Activated CD4-positive, alpha-beta T cell treated with anti-CD3 and anti-CD28 coated beads for 36 hours (primary cell): ENCODE measurements around the gene PPFIA2. TPM values are rescaled to one million over a fixed set of nuclear protein-coding genes. Genes with fewer than 3 reads are reported as not detected.

Experiments used
- ATAC-seq: fragments of 200-7000 bp; cut with Tn5 transposase; one replicate; pipeline ENCODE4 v1.10.0; 2021; ENCODE audit warnings: mild to moderate bottlenecking, moderate library complexity
- CTCF ChIA-PET: fragments of 350-600 bp; sonication (Branson Sonifier 250); formaldehyde crosslinking; loops from one replicate; lab custom pipeline; 2021; ENCODE audit warnings: antibody characterized with exemption; lab: Charles Lee
- POLR2A ChIA-PET: fragments of 350-600 bp; sonication (Branson Sonifier 250); formaldehyde crosslinking; loops from one replicate; lab custom pipeline; 2021; ENCODE audit warnings: antibody characterized with exemption, inconsistent platforms; lab: Charles Lee
- DNase-seq: peaks from one replicate; pipeline ENCODE4 v3.0.0-alpha.2; 2020
- H3K27ac Mint-ChIP-seq: one replicate; pipeline ENCODE4 v1.8.0; 2021; ENCODE audit warnings: mixed read lengths
- H3K27me3 Mint-ChIP-seq: one replicate; pipeline ENCODE4 v1.8.0; 2021; ENCODE audit warnings: mixed read lengths
- H3K36me3 Mint-ChIP-seq: one replicate; pipeline ENCODE4 v1.8.0; 2021; ENCODE audit warnings: low read depth, mixed read lengths
- H3K4me1 Mint-ChIP-seq: one replicate; pipeline ENCODE4 v1.8.0; 2021; ENCODE audit warnings: mixed read lengths
- H3K4me3 Mint-ChIP-seq: one replicate; pipeline ENCODE4 v1.8.0; 2021; ENCODE audit warnings: mild to moderate bottlenecking, moderate library complexity, mixed read lengths
- H3K9me3 Mint-ChIP-seq: one replicate; pipeline ENCODE4 v1.8.0; 2021; ENCODE audit warnings: low read depth, mixed read lengths
- intact Hi-C, 2 experiments: fragments of 100-400 bp; cut with DNase I in 1 of 2; cut with micrococcal nuclease in 1 of 2; formaldehyde crosslinking; loops; one replicate each; pipeline versions ENCODE4 v1.14.2 to v1.15.1; 2022 to 2024; cut with DNase I, micrococcal nuclease
- total RNA-seq, 2 experiments: library from RNA; stranded (reverse); gene quantifications; one replicate each; pipeline ENCODE4 v1.2.3, GENCODE V29; 2021

The PPFIA2 gene
- total RNA-seq, 2 experiments from 2014 or later = not detected

DNA sequence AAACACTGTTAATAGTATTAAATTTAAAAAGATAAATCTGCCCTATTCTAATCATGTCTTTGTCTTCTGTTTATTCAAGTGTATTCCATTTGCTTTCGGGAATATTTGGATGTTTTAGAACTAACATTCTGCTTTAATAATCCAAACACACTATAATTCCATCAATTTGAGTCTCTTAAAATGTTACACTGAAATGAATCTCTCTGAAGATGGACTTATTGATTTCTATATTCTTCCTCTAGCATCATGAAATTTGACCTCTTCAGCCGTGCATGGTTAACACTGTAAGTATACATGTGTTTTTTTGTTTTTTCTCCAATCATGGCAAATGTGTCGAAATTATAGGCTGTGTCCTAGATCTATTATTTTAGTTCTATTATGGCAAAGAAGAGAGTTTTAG is 342.1 kb downstream of the PPFIA2 start:
- Mint-ChIP-seq H3K27me3 (no peaks in the 10 kb centered on the region), H3K27ac (no peak overlapping the region)
- POLR2A ChIA-PET = no interaction called here

DNA sequence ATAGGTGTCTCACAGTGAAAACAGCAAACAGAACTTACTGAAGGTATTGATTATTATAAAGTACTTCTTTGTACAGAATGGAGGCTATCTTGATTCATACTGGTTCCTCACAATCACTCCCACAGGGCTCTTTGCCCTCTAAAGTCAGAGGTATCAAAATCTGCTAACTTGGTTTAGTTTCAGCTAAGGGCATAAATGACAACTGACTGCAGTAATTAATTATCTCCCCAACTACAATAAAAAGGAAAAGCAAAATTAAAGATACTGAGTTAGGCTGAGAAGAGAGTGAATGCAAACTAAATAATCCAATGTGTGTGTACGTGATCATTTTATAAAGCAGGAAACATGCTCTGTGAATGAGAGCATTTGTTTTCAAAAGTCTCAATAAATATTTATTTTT is 342.6 kb downstream of the PPFIA2 start:
- H3K27me3 Mint-ChIP-seq = no peaks in the 10 kb centered on the region
- no peaks in the 10 kb centered on the region for H3K36me3 Mint-ChIP-seq
- DNase-seq (no peak), ATAC-seq (no peak)
- no peak overlapping the region for H3K4me3 Mint-ChIP-seq
- H3K4me1 Mint-ChIP-seq = no peaks in the 10 kb centered on the region
- POLR2A ChIA-PET = no interaction called here
- intact Hi-C loops = no loop called here
- CTCF ChIA-PET = no interaction called here
- no peak overlapping the region for H3K27ac Mint-ChIP-seq
- H3K9me3 Mint-ChIP-seq = no peaks in the 10 kb centered on the region

More for the DNA sequence above, 342.1 kb downstream of the PPFIA2 start:
- CTCF ChIA-PET = no interaction called here
- no peak for ATAC-seq
- Mint-ChIP-seq H3K9me3 (peaks cover under 1% of the 10 kb centered on the region), H3K36me3 (no peaks in the 10 kb centered on the region), H3K4me3 (no peak overlapping the region), H3K4me1 (no peaks in the 10 kb centered on the region)
- DNase-seq = no peak
- intact Hi-C loops = no loop called here

GRCh38 chr12:81414441-81414840 is 344.7 kb downstream of the PPFIA2 start:
- no peaks in the 10 kb centered on the region for H3K36me3 Mint-ChIP-seq
- POLR2A ChIA-PET = no interaction called here
- DNase-seq = no peak
- no peak for ATAC-seq
- no peak overlapping the region for H3K4me3 Mint-ChIP-seq
- CTCF ChIA-PET = no interaction called here
- intact Hi-C loops = no loop called here
- no peaks in the 10 kb centered on the region for H3K27me3 Mint-ChIP-seq
- no peak overlapping the region for H3K27ac Mint-ChIP-seq
- no peaks in the 10 kb centered on the region for H3K4me1 Mint-ChIP-seq
- H3K9me3 Mint-ChIP-seq = peaks cover 2% of the 10 kb centered on the region

GRCh38 chr12:81412940-81413339 is 346.2 kb downstream of the PPFIA2 start:
- ChIA-PET POLR2A (no interaction called here), CTCF (no interaction called here)
- intact Hi-C loops = no loop called here
- Mint-ChIP-seq H3K27me3 (no peaks in the 10 kb centered on the region), H3K4me1 (no peaks in the 10 kb centered on the region), H3K36me3 (no peaks in the 10 kb centered on the region), H3K27ac (no peak overlapping the region), H3K4me3 (no peak overlapping the region), H3K9me3 (peaks cover 2% of the 10 kb centered on the region)
- no peak for ATAC-seq
- no peak for DNase-seq

DNA sequence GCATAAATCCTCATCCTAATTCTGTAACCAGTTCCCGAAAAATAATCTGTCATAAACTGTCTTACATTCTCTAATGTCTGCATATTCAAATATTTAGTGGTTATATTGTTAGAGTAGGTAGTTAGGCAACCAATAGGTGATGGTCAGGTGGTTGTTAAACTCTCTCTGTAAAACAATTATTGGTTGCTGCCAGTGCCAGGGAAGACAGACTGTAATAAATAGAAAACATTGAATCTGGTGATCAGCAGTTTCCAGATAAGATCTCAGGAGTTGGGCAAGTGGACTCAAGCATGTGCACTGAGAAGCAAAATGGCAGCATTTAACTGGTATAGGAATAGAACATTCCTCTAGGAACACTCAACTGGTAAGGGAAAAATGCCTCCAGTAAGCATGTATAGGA is 355.8 kb downstream of the PPFIA2 start:
- ChIA-PET POLR2A (no interaction called here), CTCF (no interaction called here)
- H3K4me3 Mint-ChIP-seq = no peak overlapping the region
- H3K36me3 Mint-ChIP-seq = no peaks in the 10 kb centered on the region
- H3K27ac Mint-ChIP-seq = no peak overlapping the region
- no peaks in the 10 kb centered on the region for H3K4me1 Mint-ChIP-seq
- ATAC-seq = no peak
- DNase-seq = no peak
- no peaks in the 10 kb centered on the region for H3K27me3 Mint-ChIP-seq
- intact Hi-C loops = no loop called here
- H3K9me3 Mint-ChIP-seq = peaks cover 1% of the 10 kb centered on the region

DNA sequence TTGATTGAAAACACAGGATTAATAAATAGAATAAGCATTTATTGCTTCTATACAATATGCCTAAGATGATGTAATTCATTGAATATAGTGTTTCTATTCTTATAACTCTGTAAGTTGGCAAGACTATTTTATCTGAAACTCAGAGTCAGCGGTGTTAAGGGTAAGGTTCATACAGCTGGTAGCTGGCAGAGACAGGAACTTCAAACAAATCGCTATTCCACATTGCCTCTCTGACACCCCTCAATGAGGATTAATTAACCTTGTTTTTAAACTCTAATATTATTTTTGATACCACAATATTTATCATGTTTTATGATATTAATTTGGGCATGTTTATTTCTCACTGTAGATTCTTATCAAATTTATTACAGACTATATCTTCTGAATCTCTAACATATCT is 357.9 kb downstream of the PPFIA2 start:
- intact Hi-C loops = no loop called here
- Mint-ChIP-seq H3K27me3 (no peaks in the 10 kb centered on the region), H3K4me3 (no peak overlapping the region), H3K36me3 (no peaks in the 10 kb centered on the region), H3K27ac (no peak overlapping the region), H3K4me1 (no peaks in the 10 kb centered on the region), H3K9me3 (no peaks in the 10 kb centered on the region)
- ATAC-seq (no peak), DNase-seq (no peak)
- ChIA-PET POLR2A (no interaction called here), CTCF (no interaction called here)

GRCh38 chr12:81400024-81400423 is 359.1 kb downstream of the PPFIA2 start:
- Mint-ChIP-seq H3K9me3 (no peaks in the 10 kb centered on the region), H3K36me3 (no peaks in the 10 kb centered on the region), H3K4me3 (no peak overlapping the region), H3K4me1 (no peaks in the 10 kb centered on the region), H3K27ac (no peak overlapping the region), H3K27me3 (no peaks in the 10 kb centered on the region)
- ChIA-PET CTCF (no interaction called here), POLR2A (no interaction called here)
- ATAC-seq (no peak), DNase-seq (no peak)
- intact Hi-C loops = no loop called here

DNA sequence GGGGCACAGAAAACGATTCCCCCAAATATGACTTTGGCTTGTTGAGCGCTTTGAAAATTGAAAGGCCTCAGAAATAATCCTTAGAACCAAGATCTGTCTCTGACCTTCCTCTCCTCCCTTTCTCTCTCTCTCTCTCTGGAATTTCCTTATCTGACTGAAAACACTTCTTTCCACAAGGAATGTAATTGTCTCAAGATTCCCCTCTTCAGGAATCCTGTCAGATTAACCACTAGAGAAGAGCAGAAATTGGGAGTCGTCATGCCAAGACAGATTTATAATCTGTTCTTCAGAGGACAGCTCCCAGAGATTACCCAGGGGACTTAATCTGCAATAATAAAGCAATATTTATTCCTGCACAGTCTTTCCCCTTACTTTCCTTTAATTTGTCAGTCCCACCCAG is 363.7 kb downstream of the PPFIA2 start:
- no peak for DNase-seq
- ChIA-PET POLR2A (no interaction called here), CTCF (no interaction called here)
- ATAC-seq = no peak
- H3K9me3 Mint-ChIP-seq = no peaks in the 10 kb centered on the region
- no peak overlapping the region for H3K4me3 Mint-ChIP-seq
- no peaks in the 10 kb centered on the region for H3K27me3 Mint-ChIP-seq
- intact Hi-C loops = no loop called here
- H3K27ac Mint-ChIP-seq = no peak overlapping the region
- no peaks in the 10 kb centered on the region for H3K36me3 Mint-ChIP-seq
- H3K4me1 Mint-ChIP-seq = no peaks in the 10 kb centered on the region

DNA sequence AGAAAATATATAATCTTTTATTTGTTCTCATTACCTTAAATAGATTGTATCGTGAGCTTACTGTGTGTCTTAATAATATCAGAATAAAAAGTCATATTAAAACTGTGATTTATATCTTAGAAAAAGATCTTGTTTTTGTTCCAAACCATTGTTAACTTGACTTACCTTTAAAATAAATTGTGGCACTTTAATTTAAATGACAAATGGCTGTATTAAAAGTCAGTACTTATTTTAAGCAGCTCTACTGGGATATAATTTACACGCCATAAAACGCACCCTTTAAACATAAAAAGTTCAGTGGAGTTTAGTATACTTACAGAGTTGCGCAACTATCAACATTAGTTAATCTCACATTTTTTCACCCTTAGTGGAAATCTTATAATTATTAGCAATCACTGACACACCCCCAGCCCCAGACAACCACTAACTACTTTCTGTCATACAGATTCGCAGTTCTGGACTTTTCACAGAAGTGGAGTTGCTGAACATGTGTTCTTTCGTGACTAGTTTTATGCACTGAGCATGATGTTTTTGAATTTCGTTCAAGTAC is 369.5 kb downstream of the PPFIA2 start:
- intact Hi-C loops = no loop called here
- ATAC-seq = no peak
- Mint-ChIP-seq H3K36me3 (no peaks in the 10 kb centered on the region), H3K27ac (no peak overlapping the region), H3K4me1 (no peaks in the 10 kb centered on the region), H3K4me3 (no peak overlapping the region), H3K27me3 (no peaks in the 10 kb centered on the region), H3K9me3 (no peaks in the 10 kb centered on the region)
- DNase-seq = no peak
- ChIA-PET CTCF (no interaction called here), POLR2A (no interaction called here)

- Mint-ChIP-seq H3K27ac (no peak overlapping the region), H3K4me1 (no peaks in the 10 kb centered on the region), H3K4me3 (no peak overlapping the region), H3K9me3 (no peaks in the 10 kb centered on the region), H3K36me3 (no peaks in the 10 kb centered on the region), H3K27me3 (no peaks in the 10 kb centered on the region)
- DNase-seq (no peak), ATAC-seq (no peak)
- intact Hi-C loops = no loop called here
- POLR2A ChIA-PET = no interaction called here
- CTCF ChIA-PET = no interaction called here
Observed at GRCh38 chr12:81386101-81386500, 373.0 kb downstream of the PPFIA2 start.

GRCh38 chr12:81381951-81382350 is 377.2 kb downstream of the PPFIA2 start:
- DNase-seq (no peak), ATAC-seq (no peak)
- POLR2A ChIA-PET = no interaction called here
- CTCF ChIA-PET = no interaction called here
- Mint-ChIP-seq H3K4me1 (no peaks in the 10 kb centered on the region), H3K4me3 (no peak overlapping the region), H3K27ac (no peak overlapping the region), H3K9me3 (no peaks in the 10 kb centered on the region), H3K36me3 (no peaks in the 10 kb centered on the region), H3K27me3 (no peaks in the 10 kb centered on the region)
- intact Hi-C loops = no loop called here

- Mint-ChIP-seq H3K4me1 (no peaks in the 10 kb centered on the region), H3K36me3 (no peaks in the 10 kb centered on the region), H3K4me3 (no peak overlapping the region), H3K27ac (no peak overlapping the region), H3K9me3 (no peaks in the 10 kb centered on the region), H3K27me3 (no peaks in the 10 kb centered on the region)
- POLR2A ChIA-PET = no interaction called here
- DNase-seq = no peak
- no peak for ATAC-seq
- intact Hi-C loops = no loop called here
- CTCF ChIA-PET = no interaction called here
Observed at GRCh38 chr12:81378601-81379285, 380.4 kb downstream of the PPFIA2 start.
